ENCODE measurements around the gene SMAD7.

SMAD7 gene

GRCh38 chr18:48908916-48909315 lies 41.8 kb downstream of the SMAD7 start:
- TF ChIP-seq, protein P1, sequence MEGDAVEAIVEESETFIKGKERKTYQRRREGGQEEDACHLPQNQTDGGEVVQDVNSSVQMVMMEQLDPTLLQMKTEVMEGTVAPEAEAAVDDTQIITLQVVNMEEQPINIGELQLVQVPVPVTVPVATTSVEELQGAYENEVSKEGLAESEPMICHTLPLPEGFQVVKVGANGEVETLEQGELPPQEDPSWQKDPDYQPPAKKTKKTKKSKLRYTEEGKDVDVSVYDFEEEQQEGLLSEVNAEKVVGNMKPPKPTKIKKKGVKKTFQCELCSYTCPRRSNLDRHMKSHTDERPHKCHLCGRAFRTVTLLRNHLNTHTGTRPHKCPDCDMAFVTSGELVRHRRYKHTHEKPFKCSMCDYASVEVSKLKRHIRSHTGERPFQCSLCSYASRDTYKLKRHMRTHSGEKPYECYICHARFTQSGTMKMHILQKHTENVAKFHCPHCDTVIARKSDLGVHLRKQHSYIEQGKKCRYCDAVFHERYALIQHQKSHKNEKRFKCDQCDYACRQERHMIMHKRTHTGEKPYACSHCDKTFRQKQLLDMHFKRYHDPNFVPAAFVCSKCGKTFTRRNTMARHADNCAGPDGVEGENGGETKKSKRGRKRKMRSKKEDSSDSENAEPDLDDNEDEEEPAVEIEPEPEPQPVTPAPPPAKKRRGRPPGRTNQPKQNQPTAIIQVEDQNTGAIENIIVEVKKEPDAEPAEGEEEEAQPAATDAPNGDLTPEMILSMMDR (IDR thresholded peaks at IDR 0.05; ENCODE audit: insufficient read depth, low read length, missing control alignments) = no peak
- H3K4me3 ChIP-seq (ENCODE audit: low read depth, low read length) = no peak overlapping the region
- POLR2A ChIA-PET = no interaction called here
- DNase-seq (ENCODE audit: low read depth, low spot score) = no peak
- CTCF ChIA-PET = no interaction called here

DNA sequence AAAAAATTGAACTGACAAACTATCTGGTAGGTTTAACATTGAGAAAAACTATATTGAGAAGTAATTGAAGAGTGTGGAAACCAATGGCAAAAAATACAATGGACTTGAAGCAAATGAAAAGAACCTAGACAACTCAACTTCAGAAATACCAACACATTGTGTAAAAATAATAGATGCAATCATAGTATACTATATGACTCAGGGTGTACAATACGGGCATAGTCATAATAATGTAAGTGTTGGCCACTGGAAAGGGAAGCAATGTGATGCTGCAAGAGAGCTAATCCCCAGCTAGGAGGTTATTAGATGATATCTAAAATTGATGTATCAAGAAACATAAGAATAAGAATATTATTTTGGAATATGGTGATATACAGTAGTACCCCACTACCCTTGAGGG lies 45.3 kb downstream of the SMAD7 start:
- DNase-seq (ENCODE audit: low read depth, low spot score) = no peak
- ChIA-PET CTCF (no interaction called here), POLR2A (no interaction called here)
- TF ChIP-seq, protein P1 (IDR thresholded peaks at IDR 0.05; ENCODE audit: insufficient read depth, low read length, missing control alignments) = no peak
- no peak overlapping the region for H3K4me3 ChIP-seq (ENCODE audit: low read depth, low read length)

GRCh38 chr18:48904847-48905394 lies 45.8 kb downstream of the SMAD7 start:
- TF ChIP-seq, protein P1 (IDR thresholded peaks at IDR 0.05; ENCODE audit: insufficient read depth, low read length, missing control alignments) = no peak
- ChIA-PET POLR2A (no interaction called here), CTCF (no interaction called here)

GRCh38 chr18:48904091-48904490 lies 46.7 kb downstream of the SMAD7 start:
- no peak for DNase-seq (ENCODE audit: low read depth, low spot score)
- TF ChIP-seq, protein P1 (IDR thresholded peaks at IDR 0.05; ENCODE audit: insufficient read depth, low read length, missing control alignments) = no peak
- no peak overlapping the region for H3K4me3 ChIP-seq (ENCODE audit: low read depth, low read length)
- POLR2A ChIA-PET = no interaction called here
- CTCF ChIA-PET = no interaction called here

More at GRCh38 chr18:48904847-48905394, 45.8 kb downstream of the SMAD7 start:
- no peak for DNase-seq (ENCODE audit: low read depth, low spot score)
- no peak overlapping the region for H3K4me3 ChIP-seq (ENCODE audit: low read depth, low read length)

DNA sequence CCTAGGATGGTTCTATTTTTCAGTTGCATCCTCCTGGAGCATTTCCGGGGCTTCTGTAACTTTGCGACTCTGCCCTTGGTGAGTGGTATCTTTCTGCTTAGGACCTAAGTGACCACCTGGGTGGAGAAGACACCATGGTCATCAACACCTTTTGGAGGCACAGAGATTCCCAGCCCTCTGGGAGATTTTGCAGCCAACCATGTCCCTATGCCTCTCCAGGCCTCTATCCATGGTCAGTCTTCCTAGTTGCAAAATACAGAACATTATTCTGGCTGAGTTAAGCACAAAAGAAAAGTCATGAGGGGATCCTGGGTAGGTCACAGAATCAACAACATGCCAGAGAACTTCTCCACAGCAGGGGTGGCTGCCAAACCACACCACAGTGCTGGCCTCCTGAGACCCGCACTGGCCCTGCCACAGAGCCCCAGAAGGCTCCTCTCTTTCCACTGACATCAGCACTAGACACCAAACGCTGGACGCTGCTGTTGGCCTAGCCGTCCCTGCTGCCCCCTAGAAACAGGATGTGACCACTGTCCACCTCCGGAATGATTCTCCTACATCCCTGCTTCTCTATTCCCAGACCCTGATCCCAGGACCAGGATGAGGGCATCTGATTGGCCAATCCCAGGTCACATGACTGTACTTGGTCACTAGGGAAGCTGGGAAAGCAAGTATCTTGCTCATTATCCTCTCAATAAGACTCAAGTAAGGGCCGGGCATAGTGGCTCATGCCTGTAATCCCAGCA lies 47.7 kb downstream of the SMAD7 start:
- DNase-seq (ENCODE audit: low read depth, low spot score) = no peak

More for the DNA sequence above, 47.7 kb downstream of the SMAD7 start:
- ChIA-PET POLR2A (interaction anchor here (0.5 to 1.4 kb wide), 2 partner anchors 22 to 71 kb away, joined by 3 to 6 read pairs; no protein-coding TSS in a partner anchor), CTCF (interaction anchor here (1.8 kb wide), 1 partner anchor 19 kb away, joined by 4 read pairs; no protein-coding TSS in a partner anchor)
- TF ChIP-seq, protein P1 (IDR thresholded peaks at IDR 0.05; ENCODE audit: insufficient read depth, low read length, missing control alignments) = no peak
- no peak overlapping the region for H3K4me3 ChIP-seq (ENCODE audit: low read depth, low read length)

All from AG04449 (cell line).